Ovary (tissue), 9 donors: Measurements from ENCODE around the gene ZBTB43. TPM values are rescaled to one million over a fixed set of nuclear protein-coding genes. Genes with fewer than 3 reads are reported as not detected.

ENCODE experiments used
- DNase-seq, 5 donors: peaks; one replicate each; pipeline ENCODE4 v3.0.0-alpha.2; 2019 to 2020
- H3K27ac ChIP-seq, 2 donors: fragments of 200-600 bp; one replicate each; pipeline versions ENCODE4 v1.5.1 to v1.8.0; 2019 to 2022
- H3K27me3 ChIP-seq: fragments of 200-600 bp; one replicate; pipeline ENCODE4 v1.8.0; 2022
- H3K36me3 ChIP-seq: fragments of 200-600 bp; sonication (generic); one replicate; pipeline ENCODE4 v1.5.1; 2019
- H3K4me1 ChIP-seq: one replicate; pipeline ENCODE4 v1.8.1; 2013; ENCODE audit warnings: mild to moderate bottlenecking, moderate library complexity; ENCODE audit not compliant: insufficient read depth
- H3K4me3 ChIP-seq: fragments of 200-600 bp; sonication (generic); one replicate; pipeline ENCODE4 v1.5.1; 2017
- H3K9me3 ChIP-seq, 2 donors: fragments of 200-600 bp in 1 of 2; sonication (generic) in 1 of 2; one replicate each; pipeline versions ENCODE4 v1.5.1 to v1.8.1; 2013 to 2019; ENCODE audit warnings: mild to moderate bottlenecking in 1 of 2, moderate library complexity in 1 of 2
- EP300 ChIP-seq: sonication (generic); formaldehyde crosslinking; IDR thresholded peaks from one replicate; pipeline ENCODE4 v1.6.1; 2017; ENCODE audit warnings: antibody characterized with exemption
- POLR2A ChIP-seq: fragments of 450-650 bp; IDR thresholded peaks from one replicate; pipeline ENCODE4 v1.6.1; 2017; ENCODE audit warnings: antibody characterized with exemption, mild to moderate bottlenecking, moderate library complexity
- WGBS, 3 donors: extraction: QIAGEN DNeasy Blood & Tissue Kit in 1 of 3; methylation state at CpG; one replicate each; pipeline versions ENCODE4 v1.1.5 to v1.1.7; 2013 to 2017; 5-methylcytosine and 5-hydroxymethylcytosine counted together
- intact Hi-C, 4 donors: fragments of 100-400 bp; cut with DNase I; formaldehyde crosslinking; loops; one replicate each; pipeline versions ENCODE4 v1.11.0 to v1.15.1; 2022 to 2023
- polyA plus RNA-seq, 2 donors: library from polyadenylated mRNA; stranded (reverse); fragments of 200-250 nt in 1 of 2; fragments of 350-450 nt in 1 of 2; fragmentation: Illumina TruSeq in 1 of 2; extraction: RNeasy Lipid Tissue Mini Kit (QIAGEN cat#74804) in 1 of 2; gene quantifications; one replicate each; pipeline ENCODE4 v1.2.3, GENCODE V29; 2013 to 2014
- total RNA-seq, 7 donors: library from RNA; depleted of rRNA in 2 of 7; stranded (reverse); fragments of >200 nt in 2 of 7; fragmentation: NEBNext Ultra II Directional in 3 of 7; extraction: Animal tissue kit (Norgen Biotek cat#: 25700) in 3 of 7; gene quantifications; one replicate each; pipeline versions ENCODE4 v1.1.0 to v1.2.4, GENCODE V29; 2016 to 2023
- TF ChIP-seq, protein P1 (sequence below), 3 donors: fragments of 450-650 bp in 2 of 3; fragments of 200-600 bp in 1 of 3; IDR thresholded peaks; one replicate each; pipeline versions ENCODE4 v1.5.1 to v1.8.0; 2016 to 2022; ENCODE audit warnings: antibody characterized with exemption in 3 of 3, mild to moderate bottlenecking in 1 of 3
- donor health status: DM: no; HTN: no; CAD: no; lungs with moderate emphysema.
- donor health status: DM: no; HTN: no; CAD: no.
- donor health status: Bipolar disorder and iron deficiency.
- donor health status: DM: yes; HTN: yes; CAD: no.
- donor health status: DM: no; HTN: no; CAD: no.
- donor health status: DM: yes; HTN: yes; CAD: no.

ZBTB43 gene
- total and polyA plus RNA-seq, 9 donors: 5.0 to 33.3 (median 14.8) TPM

- TF ChIP-seq EP300 (no peak), POLR2A (no peak)
- TF ChIP-seq, protein P1, sequence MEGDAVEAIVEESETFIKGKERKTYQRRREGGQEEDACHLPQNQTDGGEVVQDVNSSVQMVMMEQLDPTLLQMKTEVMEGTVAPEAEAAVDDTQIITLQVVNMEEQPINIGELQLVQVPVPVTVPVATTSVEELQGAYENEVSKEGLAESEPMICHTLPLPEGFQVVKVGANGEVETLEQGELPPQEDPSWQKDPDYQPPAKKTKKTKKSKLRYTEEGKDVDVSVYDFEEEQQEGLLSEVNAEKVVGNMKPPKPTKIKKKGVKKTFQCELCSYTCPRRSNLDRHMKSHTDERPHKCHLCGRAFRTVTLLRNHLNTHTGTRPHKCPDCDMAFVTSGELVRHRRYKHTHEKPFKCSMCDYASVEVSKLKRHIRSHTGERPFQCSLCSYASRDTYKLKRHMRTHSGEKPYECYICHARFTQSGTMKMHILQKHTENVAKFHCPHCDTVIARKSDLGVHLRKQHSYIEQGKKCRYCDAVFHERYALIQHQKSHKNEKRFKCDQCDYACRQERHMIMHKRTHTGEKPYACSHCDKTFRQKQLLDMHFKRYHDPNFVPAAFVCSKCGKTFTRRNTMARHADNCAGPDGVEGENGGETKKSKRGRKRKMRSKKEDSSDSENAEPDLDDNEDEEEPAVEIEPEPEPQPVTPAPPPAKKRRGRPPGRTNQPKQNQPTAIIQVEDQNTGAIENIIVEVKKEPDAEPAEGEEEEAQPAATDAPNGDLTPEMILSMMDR (IDR thresholded peaks at IDR 0.05): no peak
- H3K27ac ChIP-seq: no peak overlapping the region
- intact Hi-C loops: no loop called here
- H3K27me3 ChIP-seq: no peaks in the 10 kb centered on the region
- 92 to 96% (median 94%) methylated on average over 23 of the region's 23 CpGs for WGBS, 3 donors
- no peak overlapping the region for H3K4me3 ChIP-seq
- no peaks in the 10 kb centered on the region for H3K9me3 ChIP-seq
- no peaks in the 10 kb centered on the region for H3K4me1 ChIP-seq
- no peaks in the 10 kb centered on the region for H3K36me3 ChIP-seq
- DNase-seq: no peak
Observed at GRCh38 chr9:126880226-126880946, 75.5 kb downstream of the ZBTB43 start.

DNA sequence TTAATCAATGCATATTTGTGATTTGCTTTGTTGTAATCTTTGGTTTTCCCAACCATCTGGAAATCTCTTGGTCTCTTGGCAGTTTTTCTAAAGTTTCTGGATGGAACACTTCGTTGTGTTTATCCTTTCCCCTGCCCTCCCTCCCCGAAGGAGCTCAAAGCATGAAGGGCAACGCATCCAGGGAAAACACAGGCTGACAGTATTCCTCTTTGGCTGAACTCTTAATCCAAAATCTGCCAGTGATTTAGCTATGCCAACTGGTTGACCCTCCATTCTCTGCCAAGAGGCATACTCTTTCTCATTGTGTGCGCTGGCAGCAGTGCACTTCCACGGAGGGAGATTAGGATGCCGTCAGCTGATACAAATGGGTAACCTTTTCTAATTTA is 76.1 kb downstream of the ZBTB43 start:
- intact Hi-C loops: no loop called here
- no peak for DNase-seq
- no peaks in the 10 kb centered on the region for H3K27me3 ChIP-seq
- TF ChIP-seq POLR2A (no peak), EP300 (no peak)
- TF ChIP-seq, protein P1 (IDR thresholded peaks at IDR 0.05): no peak
- H3K36me3 ChIP-seq: no peaks in the 10 kb centered on the region
- H3K4me3 ChIP-seq: no peak overlapping the region
- H3K4me1 ChIP-seq: no peaks in the 10 kb centered on the region
- H3K27ac ChIP-seq: no peak overlapping the region
- H3K9me3 ChIP-seq: no peaks in the 10 kb centered on the region
- 55 to 74% (median 72%) methylated on average over 6 of the region's 6 CpGs for WGBS, 3 donors

DNA sequence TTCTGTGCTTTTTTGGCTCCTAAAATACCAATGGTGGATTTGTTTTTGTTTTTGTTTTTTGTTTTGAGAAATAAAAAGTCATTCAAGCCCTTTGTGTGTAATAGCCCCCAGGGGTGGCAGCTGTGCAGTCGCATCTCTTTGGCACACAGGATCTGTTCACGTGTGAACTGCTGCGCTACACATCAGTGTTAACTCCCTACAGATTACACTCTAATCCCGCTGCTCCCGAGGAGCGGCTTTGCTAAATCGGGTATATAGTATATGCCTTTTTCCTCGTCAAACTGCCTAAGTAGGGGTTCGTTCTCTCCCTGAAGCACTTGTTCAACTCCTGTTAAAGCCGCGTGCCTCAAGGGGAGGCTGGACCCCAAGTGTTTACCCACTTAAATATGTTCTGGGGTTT is 77.9 kb downstream of the ZBTB43 start:
- Histone ChIP-seq H3K27me3 (no peaks in the 10 kb centered on the region), H3K4me3 (no peak overlapping the region), H3K27ac (no peak overlapping the region), H3K9me3 (no peaks in the 10 kb centered on the region), H3K36me3 (no peaks in the 10 kb centered on the region), H3K4me1 (no peaks in the 10 kb centered on the region)
- 88 to 93% (median 89%) methylated on average over 11 of the region's 11 CpGs for WGBS, 3 donors
- intact Hi-C loops: no loop called here
- no peak for DNase-seq
- TF ChIP-seq, protein P1 (IDR thresholded peaks at IDR 0.05): no peak
- TF ChIP-seq EP300 (no peak), POLR2A (no peak)

GRCh38 chr9:126883636-126884035 is 78.8 kb downstream of the ZBTB43 start:
- Histone ChIP-seq H3K27ac (no peak overlapping the region), H3K4me1 (no peaks in the 10 kb centered on the region), H3K27me3 (no peaks in the 10 kb centered on the region), H3K9me3 (no peaks in the 10 kb centered on the region), H3K36me3 (no peaks in the 10 kb centered on the region), H3K4me3 (no peak overlapping the region)
- TF ChIP-seq, protein P1 (IDR thresholded peaks at IDR 0.05): no peak
- TF ChIP-seq POLR2A: no peak
- no peak for TF ChIP-seq EP300
- 87 to 88% (median 87%) methylated on average over 15 of the region's 15 CpGs for WGBS, 3 donors
- intact Hi-C loops: no loop called here
- no peak for DNase-seq
